ENCODE results near the gene FAM53A.

- TF ChIP-seq, protein P1, sequence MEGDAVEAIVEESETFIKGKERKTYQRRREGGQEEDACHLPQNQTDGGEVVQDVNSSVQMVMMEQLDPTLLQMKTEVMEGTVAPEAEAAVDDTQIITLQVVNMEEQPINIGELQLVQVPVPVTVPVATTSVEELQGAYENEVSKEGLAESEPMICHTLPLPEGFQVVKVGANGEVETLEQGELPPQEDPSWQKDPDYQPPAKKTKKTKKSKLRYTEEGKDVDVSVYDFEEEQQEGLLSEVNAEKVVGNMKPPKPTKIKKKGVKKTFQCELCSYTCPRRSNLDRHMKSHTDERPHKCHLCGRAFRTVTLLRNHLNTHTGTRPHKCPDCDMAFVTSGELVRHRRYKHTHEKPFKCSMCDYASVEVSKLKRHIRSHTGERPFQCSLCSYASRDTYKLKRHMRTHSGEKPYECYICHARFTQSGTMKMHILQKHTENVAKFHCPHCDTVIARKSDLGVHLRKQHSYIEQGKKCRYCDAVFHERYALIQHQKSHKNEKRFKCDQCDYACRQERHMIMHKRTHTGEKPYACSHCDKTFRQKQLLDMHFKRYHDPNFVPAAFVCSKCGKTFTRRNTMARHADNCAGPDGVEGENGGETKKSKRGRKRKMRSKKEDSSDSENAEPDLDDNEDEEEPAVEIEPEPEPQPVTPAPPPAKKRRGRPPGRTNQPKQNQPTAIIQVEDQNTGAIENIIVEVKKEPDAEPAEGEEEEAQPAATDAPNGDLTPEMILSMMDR (IDR thresholded peaks at IDR 0.05), result no peak
- no peak for TF ChIP-seq POLR2A (IDR thresholded peaks at IDR 0.05)
Observed at GRCh38 chr4:1609901-1610790, 74.0 kb downstream of the FAM53A start.
